HEK293 (cell line): ENCODE data around the gene HLA-DQB2.

Source experiments
- BCL11A ChIP-seq: fragments of 450-650 bp; formaldehyde crosslinking; IDR thresholded peaks from 2 replicates; pipeline ENCODE4 v1.5.1; 2016; ENCODE audit warnings: low read depth, missing biosample characterization, missing genetic modification characterization
- CTCF ChIP-seq: fragments of 450-650 bp; formaldehyde crosslinking; IDR thresholded peaks from 2 replicates; pipeline ENCODE4 v1.5.1; 2016; ENCODE audit warnings: missing biosample characterization, missing genetic modification characterization
- YY1 ChIP-seq: fragments of 450-650 bp; formaldehyde crosslinking; IDR thresholded peaks from 2 replicates; pipeline ENCODE4 v1.5.1; 2018; ENCODE audit warnings: missing biosample characterization, missing genetic modification characterization
- ZBTB20 ChIP-seq: fragments of 450-650 bp; formaldehyde crosslinking; IDR thresholded peaks from 2 replicates; pipeline ENCODE4 v1.5.1; 2016; ENCODE audit warnings: missing biosample characterization, missing genetic modification characterization
- ZNF121 ChIP-seq: fragments of 450-650 bp; formaldehyde crosslinking; IDR thresholded peaks from 2 replicates; pipeline ENCODE4 v1.5.1; 2016; ENCODE audit warnings: missing biosample characterization, missing genetic modification characterization
- ZNF292 ChIP-seq: fragments of 450-650 bp; formaldehyde crosslinking; IDR thresholded peaks from 2 replicates; pipeline ENCODE4 v1.5.1; 2016; ENCODE audit warnings: low read depth, missing biosample characterization, missing genetic modification characterization, borderline replicate concordance
- ZNF549 ChIP-seq: fragments of 450-650 bp; IDR thresholded peaks from 2 replicates; pipeline ENCODE4 v1.5.1; 2018; ENCODE audit warnings: missing biosample characterization, missing genetic modification characterization, mild to moderate bottlenecking, inconsistent platforms, moderate library complexity
- ZNF561 ChIP-seq: fragments of 450-650 bp; IDR thresholded peaks from 2 replicates; pipeline ENCODE4 v1.5.1; 2018; ENCODE audit warnings: missing biosample characterization, missing genetic modification characterization, borderline replicate concordance
- ZNF707 ChIP-seq: fragments of 450-650 bp; formaldehyde crosslinking; IDR thresholded peaks from 2 replicates; pipeline ENCODE4 v1.5.1; 2016; ENCODE audit warnings: missing biosample characterization, missing genetic modification characterization
- ZNF777 ChIP-seq: fragments of 450-650 bp; formaldehyde crosslinking; IDR thresholded peaks from 2 replicates; pipeline ENCODE4 v1.5.1; 2017; ENCODE audit warnings: missing biosample characterization, missing genetic modification characterization, borderline replicate concordance
- ZNF837 ChIP-seq: fragments of 450-650 bp; formaldehyde crosslinking; IDR thresholded peaks from 2 replicates; pipeline ENCODE4 v1.5.1; 2016; ENCODE audit warnings: missing biosample characterization, missing genetic modification characterization

GRCh38 chr6:32718879-32719278 lies 44.5 kb downstream of the HLA-DQB2 start:
- TF ChIP-seq CTCF (tag by site-specific recombination) (no peak), ZNF121 (no peak), ZNF707 (tag by site-specific recombination) (no peak), ZNF292 (tag by site-specific recombination) (no peak), ZNF777 (tag by site-specific recombination) (no peak), ZNF561 (no peak), YY1 (tag by site-specific recombination) (no peak), ZNF837 (no peak), BCL11A (no peak), ZBTB20 (no peak), ZNF549 (tag by site-specific recombination) (no peak)
